HEK293T (cell line): ENCODE results near the gene ITLN2.
A peak's percentile ranks its signal among the peaks of the same experiment; 100 is the strongest.

Experiments used
- CTCF ChIA-PET: fragments of 350-600 bp; formaldehyde crosslinking; extraction: SDS; loops from one replicate; lab custom pipeline; 2021; ENCODE audit warnings: antibody characterized with exemption, inconsistent platforms; lab: Yijun Ruan, JAX
- POLR2A ChIA-PET: fragments of 350-600 bp; formaldehyde crosslinking; extraction: SDS; loops from one replicate; lab custom pipeline; 2020; ENCODE audit warnings: antibody characterized with exemption, inconsistent platforms; lab: Yijun Ruan, JAX
- DNase-seq: peaks from one replicate; pipeline ENCODE4 v3.0.0; 2012; ENCODE audit warnings: mixed read lengths; ENCODE audit errors: extremely low spot score
- ARNT ChIP-seq: fragments of 450-650 bp; IDR thresholded peaks from 2 replicates; pipeline ENCODE4 v1.6.1; 2017; ENCODE audit warnings: mild to moderate bottlenecking
- BHLHE40 ChIP-seq: fragments of 450-650 bp; IDR thresholded peaks from 2 replicates; pipeline ENCODE4 v1.6.1; 2016; ENCODE audit warnings: mild to moderate bottlenecking, moderate library complexity, borderline replicate concordance
- CTBP1 ChIP-seq: fragments of 450-650 bp; IDR thresholded peaks from 2 replicates; pipeline ENCODE4 v1.6.1; 2016; ENCODE audit warnings: borderline replicate concordance
- ELF4 ChIP-seq: fragments of 450-650 bp; IDR thresholded peaks from 2 replicates; pipeline ENCODE4 v1.6.1; 2017; ENCODE audit warnings: antibody characterized with exemption
- FOXA1 ChIP-seq: fragments of 450-650 bp; IDR thresholded peaks from 2 replicates; pipeline ENCODE4 v1.6.1; 2016; ENCODE audit warnings: mild to moderate bottlenecking
- FOXK2 ChIP-seq: fragments of 450-650 bp; IDR thresholded peaks from 2 replicates; pipeline ENCODE4 v1.6.1; 2016; ENCODE audit warnings: mild to moderate bottlenecking
- FOXM1 ChIP-seq: fragments of 450-650 bp; IDR thresholded peaks from 2 replicates; pipeline ENCODE4 v1.6.1; 2017; ENCODE audit warnings: mild to moderate bottlenecking, borderline replicate concordance
- HDGF ChIP-seq: fragments of 450-650 bp; IDR thresholded peaks from 2 replicates; pipeline ENCODE4 v1.6.1; 2017; ENCODE audit warnings: antibody characterized with exemption, borderline replicate concordance
- L3MBTL2 ChIP-seq: fragments of 450-650 bp; conservative IDR thresholded peaks from 2 replicates; pipeline ENCODE4 v1.6.1; 2016; ENCODE audit warnings: mild to moderate bottlenecking
- LEF1 ChIP-seq: fragments of 450-650 bp; IDR thresholded peaks from 2 replicates; pipeline ENCODE4 v1.6.1; 2017; ENCODE audit warnings: mild to moderate bottlenecking, borderline replicate concordance
- NFRKB ChIP-seq: fragments of 450-650 bp; IDR thresholded peaks from 2 replicates; pipeline ENCODE4 v1.6.1; 2016; ENCODE audit warnings: mild to moderate bottlenecking, moderate library complexity
- SP1 ChIP-seq: fragments of 450-650 bp; IDR thresholded peaks from 2 replicates; pipeline ENCODE4 v1.6.1; 2017
- SUZ12 ChIP-seq: fragments of 450-650 bp; IDR thresholded peaks from 2 replicates; pipeline ENCODE4 v1.6.1; 2016; ENCODE audit warnings: mild to moderate bottlenecking
- TARDBP ChIP-seq: fragments of 450-650 bp; IDR thresholded peaks from 2 replicates; pipeline ENCODE4 v1.6.1; 2016
- ZNF384 ChIP-seq: fragments of 450-650 bp; IDR thresholded peaks from 2 replicates; pipeline ENCODE4 v1.6.1; 2016
- TF ChIP-seq, protein P1 (sequence below): fragments of 450-650 bp; IDR thresholded peaks from 2 replicates; pipeline ENCODE4 v1.6.1; 2016

The ITLN2 gene

DNA sequence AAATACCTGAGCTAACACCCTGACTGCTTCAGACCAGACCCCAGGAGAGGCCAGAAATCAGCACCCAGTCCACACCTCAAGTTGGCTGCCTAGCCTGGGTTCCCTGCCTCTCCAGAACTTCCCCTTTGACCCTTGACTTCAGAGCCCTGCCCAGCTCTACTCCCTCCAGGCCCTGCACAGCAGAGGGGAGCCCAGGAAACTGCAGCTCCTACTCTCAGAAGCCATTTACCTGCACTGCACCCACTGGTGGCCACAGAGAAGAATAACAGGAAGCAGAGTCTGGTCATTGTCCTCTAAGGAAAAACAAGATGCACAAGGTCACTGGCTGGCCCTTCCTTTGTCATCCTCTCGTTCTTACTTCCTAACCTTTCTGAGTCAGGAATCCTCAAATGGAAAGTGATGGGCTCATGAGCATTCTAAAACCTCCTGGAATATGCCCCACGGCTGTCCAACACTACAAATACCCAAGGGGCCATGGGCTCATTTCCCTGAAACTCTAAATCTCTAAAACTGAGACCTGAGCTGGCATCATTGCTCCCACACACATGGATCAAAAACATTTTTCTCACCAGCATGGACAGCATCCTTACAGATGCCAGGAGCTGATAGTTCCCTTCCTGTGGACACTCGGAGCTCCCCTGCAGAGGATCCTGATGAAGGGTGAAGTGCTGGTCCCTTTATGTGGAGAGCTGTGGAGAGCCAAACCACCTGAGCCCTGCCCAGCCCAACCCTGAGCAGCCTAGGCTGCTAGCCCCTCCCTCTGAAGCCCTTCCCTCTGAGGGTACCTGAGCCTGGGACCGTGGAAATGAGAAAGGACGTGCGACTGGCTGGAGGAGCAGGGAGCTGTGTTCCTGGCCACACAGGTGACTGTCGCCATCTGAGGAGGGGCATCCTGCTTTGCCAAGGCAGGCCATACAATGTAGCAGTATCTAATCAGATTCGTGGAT lies at the start of gene ITLN2:
Gene ITLN2, minus strand, starts transcription at position 652 of the 947 bp plus-strand sequence. Its CDS starts 68 bp downstream, at position 584.
- CTCF ChIA-PET: interaction anchor here (0.6 to 1.5 kb wide), 6 partner anchors 9 to 703 kb away, joined by 3 to 7 read pairs (median 4); no protein-coding TSS in a partner anchor
- DNase-seq: peak; percentile 71
- POLR2A ChIA-PET: no interaction called here
- TF ChIP-seq ELF4: no peak
- no peak for TF ChIP-seq HDGF
- no peak for TF ChIP-seq SP1
- TF ChIP-seq LEF1: no peak
- no peak for TF ChIP-seq FOXK2

DNA sequence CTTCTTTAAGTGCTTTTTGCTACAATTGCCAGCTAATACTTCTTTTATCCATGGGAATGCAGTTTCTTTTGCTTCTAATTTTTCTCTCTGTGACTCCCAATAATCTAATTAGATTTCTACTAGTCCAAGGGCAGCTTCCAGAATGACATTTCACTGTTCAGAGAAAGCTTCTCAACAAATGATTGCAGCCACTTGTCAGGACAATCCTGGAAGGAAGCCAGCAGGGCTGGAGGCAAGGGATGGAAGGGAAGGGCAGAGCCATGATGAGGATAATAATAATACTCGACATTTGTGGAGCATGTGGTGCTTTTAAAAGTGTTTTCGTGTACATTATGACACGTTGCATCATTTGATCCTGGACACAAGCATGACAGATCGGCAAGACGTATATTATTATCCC lies 46.9 kb upstream of the ITLN2 start:
- TF ChIP-seq LEF1: no peak
- TF ChIP-seq, protein P1, sequence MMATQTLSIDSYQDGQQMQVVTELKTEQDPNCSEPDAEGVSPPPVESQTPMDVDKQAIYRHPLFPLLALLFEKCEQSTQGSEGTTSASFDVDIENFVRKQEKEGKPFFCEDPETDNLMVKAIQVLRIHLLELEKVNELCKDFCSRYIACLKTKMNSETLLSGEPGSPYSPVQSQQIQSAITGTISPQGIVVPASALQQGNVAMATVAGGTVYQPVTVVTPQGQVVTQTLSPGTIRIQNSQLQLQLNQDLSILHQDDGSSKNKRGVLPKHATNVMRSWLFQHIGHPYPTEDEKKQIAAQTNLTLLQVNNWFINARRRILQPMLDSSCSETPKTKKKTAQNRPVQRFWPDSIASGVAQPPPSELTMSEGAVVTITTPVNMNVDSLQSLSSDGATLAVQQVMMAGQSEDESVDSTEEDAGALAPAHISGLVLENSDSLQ: no peak
- TF ChIP-seq NFRKB: no peak
- TF ChIP-seq SUZ12: no peak
- TF ChIP-seq FOXA1: no peak
- TF ChIP-seq ARNT: no peak
- TF ChIP-seq ZNF384: no peak
- TF ChIP-seq L3MBTL2: no peak
- TF ChIP-seq CTBP1: no peak
- TF ChIP-seq HDGF: no peak
- no peak for TF ChIP-seq TARDBP
- TF ChIP-seq SP1: no peak
- CTCF ChIA-PET: no interaction called here
- POLR2A ChIA-PET: no interaction called here
- no peak for DNase-seq

DNA sequence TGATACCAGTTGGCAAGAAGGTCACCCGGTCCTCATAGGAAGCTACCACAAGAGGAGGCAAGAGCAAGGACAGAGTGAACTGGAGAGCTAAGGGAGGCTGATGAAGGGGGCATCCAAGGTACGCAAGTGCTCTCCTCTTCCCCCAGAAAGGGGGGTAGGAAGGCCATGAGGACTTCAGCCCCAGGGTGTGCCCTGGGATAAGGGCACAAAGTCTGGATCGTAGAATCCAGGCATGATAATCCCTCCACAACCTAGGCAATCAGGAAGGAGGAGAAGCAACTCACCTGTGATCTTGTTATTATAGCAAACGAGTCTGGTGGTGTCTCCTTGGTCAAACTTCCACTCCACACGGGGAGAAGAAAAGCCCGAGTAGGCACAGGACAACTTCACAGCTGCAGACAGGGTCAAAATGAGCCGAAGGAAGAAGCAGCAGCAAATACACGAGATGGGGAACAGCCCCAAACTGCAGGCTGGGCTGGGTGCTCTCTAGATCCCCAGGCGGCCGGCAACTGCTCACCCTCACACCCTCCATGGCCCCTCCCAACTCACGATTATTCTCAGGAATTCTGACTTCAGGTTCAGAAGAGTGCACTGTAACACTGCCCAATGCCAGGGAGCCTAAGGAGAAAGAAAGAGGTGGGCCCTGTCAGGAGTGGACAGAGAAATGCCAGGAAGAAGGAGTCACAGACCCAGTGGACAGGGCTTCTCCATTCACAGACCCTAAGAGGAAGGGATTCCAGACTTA lies 46.3 kb upstream of the ITLN2 start:
- TF ChIP-seq BHLHE40: no peak
- TF ChIP-seq LEF1: no peak
- TF ChIP-seq HDGF: no peak
- TF ChIP-seq, protein P1: no peak
- TF ChIP-seq SP1: no peak
- no peak for TF ChIP-seq L3MBTL2
- no peak for TF ChIP-seq FOXA1
- TF ChIP-seq FOXM1: no peak
- no peak for TF ChIP-seq NFRKB
- no peak for TF ChIP-seq ARNT
- no peak for TF ChIP-seq SUZ12
- TF ChIP-seq TARDBP: no peak
- TF ChIP-seq FOXK2: no peak
- no peak for DNase-seq
- POLR2A ChIA-PET: no interaction called here
- CTCF ChIA-PET: no interaction called here

DNA sequence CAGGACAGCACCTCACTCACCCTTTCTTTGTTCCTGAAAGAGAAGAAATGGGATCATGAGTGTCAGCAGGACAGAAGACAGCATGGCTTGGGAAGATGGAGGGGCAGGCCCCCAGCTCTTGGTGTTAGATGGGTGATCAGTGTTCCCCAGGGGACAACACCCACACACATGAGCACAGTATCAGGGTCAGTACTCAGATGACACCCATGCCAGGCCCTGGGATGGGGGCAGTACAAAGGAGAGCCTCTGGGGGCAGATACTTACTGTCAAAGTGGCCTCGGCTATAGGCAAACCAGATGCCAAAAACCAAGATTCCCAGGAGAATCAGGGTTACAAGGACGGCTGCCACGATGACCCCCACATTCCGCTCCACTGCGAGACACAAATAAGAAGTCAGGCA lies 44.8 kb upstream of the ITLN2 start:
- TF ChIP-seq FOXA1: no peak
- no peak for TF ChIP-seq BHLHE40
- no peak for TF ChIP-seq NFRKB
- TF ChIP-seq CTBP1: no peak
- no peak for TF ChIP-seq ELF4
- no peak for TF ChIP-seq SP1
- no peak for TF ChIP-seq ZNF384
- TF ChIP-seq, protein P1: no peak
- TF ChIP-seq L3MBTL2: no peak
- TF ChIP-seq SUZ12: no peak
- TF ChIP-seq HDGF: no peak
- TF ChIP-seq FOXM1: no peak
- no peak for TF ChIP-seq LEF1
- no peak for TF ChIP-seq ARNT
- TF ChIP-seq TARDBP: no peak
- TF ChIP-seq FOXK2: no peak
- CTCF ChIA-PET: interaction anchor here (0.6 kb wide), 1 partner anchor 98 kb away, joined by 3 read pairs; no protein-coding TSS in a partner anchor
- POLR2A ChIA-PET: no interaction called here
- DNase-seq: no peak

DNA sequence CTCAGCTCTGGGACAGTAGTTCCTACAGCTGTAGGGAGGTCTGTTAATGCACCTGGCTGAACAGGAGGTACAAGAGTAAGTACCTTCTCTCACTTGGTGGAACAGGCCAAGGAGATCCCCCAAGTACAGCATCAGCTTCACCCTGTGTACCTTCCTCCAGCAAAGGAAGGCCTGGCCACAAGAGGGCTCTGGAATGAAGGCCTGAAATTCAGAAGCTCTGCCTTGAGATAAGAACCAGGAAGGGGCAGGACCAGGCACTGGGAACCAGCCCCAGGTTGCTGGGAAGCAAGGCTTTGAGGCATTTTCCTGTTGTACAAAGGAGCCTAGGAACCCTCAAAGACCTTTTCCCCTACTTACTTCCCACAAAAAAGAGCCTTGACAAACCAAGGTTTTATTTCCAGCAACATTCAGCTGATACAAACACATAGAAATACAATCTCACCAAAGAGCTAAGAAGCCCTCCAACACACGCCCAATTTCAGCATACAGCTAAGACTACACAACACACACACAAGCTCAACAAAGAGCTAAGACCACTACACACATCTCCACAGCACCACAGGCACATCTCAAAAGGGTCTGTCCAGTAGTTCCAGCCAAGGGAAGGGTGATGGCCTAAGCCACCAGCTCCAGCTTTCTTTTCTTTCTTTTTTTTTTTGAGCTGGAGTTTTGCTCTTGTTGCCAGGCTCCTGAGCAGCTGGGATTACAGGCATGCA lies 42.9 kb upstream of the ITLN2 start:
- no peak for TF ChIP-seq L3MBTL2
- TF ChIP-seq BHLHE40: no peak
- no peak for TF ChIP-seq FOXA1
- TF ChIP-seq, protein P1: no peak
- no peak for TF ChIP-seq SP1
- TF ChIP-seq ZNF384: no peak
- no peak for TF ChIP-seq ARNT
- no peak for TF ChIP-seq SUZ12
- ChIA-PET CTCF (interaction anchor here (0.7 to 2.0 kb wide), 9 partner anchors 8 to 220 kb away, joined by 3 to 9 read pairs (median 4); partner anchors contain the start of genes KLHDC9 and PPOX), POLR2A (interaction anchor here (0.8 to 1.7 kb wide), 3 partner anchors 23 to 135 kb away, joined by 3 to 7 read pairs (median 5); partner anchors contain the start of genes DEDD, F11R and KLHDC9)
- peak; percentile 70 for DNase-seq
